ENCODE measurements around the gene BRMS1. TPM values are rescaled to one million over a fixed set of nuclear protein-coding genes. Genes with fewer than 3 reads are reported as not detected.
A peak's percentile ranks its signal among the peaks of the same experiment; 100 is the strongest.

BRMS1 gene
- total RNA-seq, 1 experiment from 2014 or later = 123 TPM

GRCh38 chr11:66334605-66335442 is 10.1 kb downstream of the BRMS1 start:
- peaks cover 31% of the 10 kb centered on the region for H3K4me1 ChIP-seq (ENCODE audit: insufficient read depth, low read length)
- no peaks in the 10 kb centered on the region for H3K9me3 ChIP-seq (ENCODE audit: low read length)
- H3K27me3 ChIP-seq (ENCODE audit: low read length) = no peaks in the 10 kb centered on the region
- H3K36me3 ChIP-seq (ENCODE audit: low read depth, low read length) = peaks cover 22% of the 10 kb centered on the region; the same call in 1 of the 2 replicates
- H3K4me3 ChIP-seq (ENCODE audit: low read length) = peak overlapping the region; percentile 81
- no peak for TF ChIP-seq EZH2phosphoT487 (IDR thresholded peaks at IDR 0.05; ENCODE audit: borderline replicate concordance, low read length)
- TF ChIP-seq CTCF (conservative IDR thresholded peaks at IDR 0.05; ENCODE audit: low read depth, low read length) = no peak
- TF ChIP-seq EZH2 (IDR thresholded peaks at IDR 0.05; ENCODE audit: low read length, unreplicated experiment) = no peak
- peak overlapping the region; percentile 96 for H3K27ac ChIP-seq (ENCODE audit: low read length)
- ChIA-PET CTCF (interaction anchor here (1.1 to 2.6 kb wide), 4 partner anchors 23 to 77 kb away, joined by 3 to 21 read pairs (median 8); partner anchors contain the start of gene YIF1A), POLR2A (ENCODE audit: unreplicated experiment) (interaction anchor here (0.7 to 1.9 kb wide), 3 partner anchors 8 to 22 kb away, joined by 3 to 16 read pairs (median 3); no protein-coding TSS in a partner anchor)
- H3K79me2 ChIP-seq (ENCODE audit: low read length) = peaks cover 17% of the 10 kb centered on the region
- H3K4me2 ChIP-seq (ENCODE audit: low read length) = peak overlapping the region; percentile 96
- H3F3A ChIP-seq (ENCODE audit: low read length, unreplicated experiment) = peaks cover 7% of the 10 kb centered on the region
- H2AFZ ChIP-seq (ENCODE audit: low read length) = no peak overlapping the region
- ATAC-seq (no peak), DNase-seq (no peak)
- intact Hi-C loops (cut with micrococcal nuclease) = no loop called here
- BruUV-seq (replicated peaks) = no TSS peak
- no peaks in the 10 kb centered on the region for H4K20me1 ChIP-seq (ENCODE audit: low read length)
- no peaks in the 10 kb centered on the region for H3K9me2 ChIP-seq (replicated peaks; ENCODE audit: low read length)
- H3K9ac ChIP-seq (ENCODE audit: low read length) = peak overlapping the region; percentile 96

GRCh38 chr11:66333896-66334604 is 10.9 kb downstream of the BRMS1 start:
- H3K79me2 ChIP-seq (ENCODE audit: low read length) = peaks cover 17% of the 10 kb centered on the region
- DNase-seq = no peak
- no peak overlapping the region for H2AFZ ChIP-seq (ENCODE audit: low read length)
- H3K9me2 ChIP-seq (replicated peaks; ENCODE audit: low read length) = no peaks in the 10 kb centered on the region
- no peaks in the 10 kb centered on the region for H3K9me3 ChIP-seq (ENCODE audit: low read length)
- no peak overlapping the region for H3K4me3 ChIP-seq (ENCODE audit: low read length)
- peaks cover 7% of the 10 kb centered on the region for H3F3A ChIP-seq (ENCODE audit: low read length, unreplicated experiment)
- ChIA-PET POLR2A (ENCODE audit: unreplicated experiment) (no interaction called here), CTCF (interaction anchor here (2.6 kb wide), 1 partner anchor 22 kb away, joined by 21 read pairs; no protein-coding TSS in a partner anchor)
- no peak overlapping the region for H3K9ac ChIP-seq (ENCODE audit: low read length)
- peaks cover 31% of the 10 kb centered on the region for H3K4me1 ChIP-seq (ENCODE audit: insufficient read depth, low read length)
- ATAC-seq = no peak
- TF ChIP-seq EZH2phosphoT487 (IDR thresholded peaks at IDR 0.05; ENCODE audit: borderline replicate concordance, low read length) (no peak), CTCF (conservative IDR thresholded peaks at IDR 0.05; ENCODE audit: low read depth, low read length) (no peak), EZH2 (IDR thresholded peaks at IDR 0.05; ENCODE audit: low read length, unreplicated experiment) (no peak)
- H4K20me1 ChIP-seq (ENCODE audit: low read length) = no peaks in the 10 kb centered on the region
- no peaks in the 10 kb centered on the region for H3K27me3 ChIP-seq (ENCODE audit: low read length)
- H3K27ac ChIP-seq (ENCODE audit: low read length) = no peak overlapping the region
- H3K36me3 ChIP-seq (ENCODE audit: low read depth, low read length) = peaks cover 22% of the 10 kb centered on the region; the same call in 1 of the 2 replicates
- intact Hi-C loops (cut with micrococcal nuclease) = no loop called here
- BruUV-seq (replicated peaks) = no TSS peak
- no peak overlapping the region for H3K4me2 ChIP-seq (ENCODE audit: low read length)

All from PC-3 (cell line).